Measurements from ENCODE around the gene STT3A.
A peak's percentile ranks its signal among the peaks of the same experiment; 100 is the strongest.

The STT3A gene

DNA sequence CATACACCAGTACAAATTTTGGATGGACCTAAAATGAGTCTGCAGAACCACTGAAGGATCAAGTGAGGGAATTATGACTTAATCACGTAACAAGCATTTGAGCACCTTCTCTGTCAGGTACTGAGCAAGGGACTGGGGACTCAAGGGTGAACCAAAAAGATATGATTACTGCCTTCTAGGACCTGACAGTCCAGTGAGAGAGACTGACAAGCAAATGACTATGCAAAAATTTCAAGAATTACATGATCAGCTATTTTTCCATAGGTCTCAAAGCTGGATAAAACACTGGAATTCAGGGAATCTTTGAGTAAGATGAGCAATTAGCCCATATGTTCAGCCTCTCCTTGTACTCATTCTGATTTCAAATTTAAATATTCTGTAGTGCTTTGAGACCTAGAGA, 5.2 kb upstream of the STT3A start:
- H3K4me3 ChIP-seq (ENCODE audit: low read depth, low read length), result no peak overlapping the region
- TF ChIP-seq, protein P1, sequence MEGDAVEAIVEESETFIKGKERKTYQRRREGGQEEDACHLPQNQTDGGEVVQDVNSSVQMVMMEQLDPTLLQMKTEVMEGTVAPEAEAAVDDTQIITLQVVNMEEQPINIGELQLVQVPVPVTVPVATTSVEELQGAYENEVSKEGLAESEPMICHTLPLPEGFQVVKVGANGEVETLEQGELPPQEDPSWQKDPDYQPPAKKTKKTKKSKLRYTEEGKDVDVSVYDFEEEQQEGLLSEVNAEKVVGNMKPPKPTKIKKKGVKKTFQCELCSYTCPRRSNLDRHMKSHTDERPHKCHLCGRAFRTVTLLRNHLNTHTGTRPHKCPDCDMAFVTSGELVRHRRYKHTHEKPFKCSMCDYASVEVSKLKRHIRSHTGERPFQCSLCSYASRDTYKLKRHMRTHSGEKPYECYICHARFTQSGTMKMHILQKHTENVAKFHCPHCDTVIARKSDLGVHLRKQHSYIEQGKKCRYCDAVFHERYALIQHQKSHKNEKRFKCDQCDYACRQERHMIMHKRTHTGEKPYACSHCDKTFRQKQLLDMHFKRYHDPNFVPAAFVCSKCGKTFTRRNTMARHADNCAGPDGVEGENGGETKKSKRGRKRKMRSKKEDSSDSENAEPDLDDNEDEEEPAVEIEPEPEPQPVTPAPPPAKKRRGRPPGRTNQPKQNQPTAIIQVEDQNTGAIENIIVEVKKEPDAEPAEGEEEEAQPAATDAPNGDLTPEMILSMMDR (IDR thresholded peaks at IDR 0.05; ENCODE audit: low read depth, low read length, missing control alignments), result no peak
- no peak for DNase-seq (ENCODE audit: low read depth)

DNA sequence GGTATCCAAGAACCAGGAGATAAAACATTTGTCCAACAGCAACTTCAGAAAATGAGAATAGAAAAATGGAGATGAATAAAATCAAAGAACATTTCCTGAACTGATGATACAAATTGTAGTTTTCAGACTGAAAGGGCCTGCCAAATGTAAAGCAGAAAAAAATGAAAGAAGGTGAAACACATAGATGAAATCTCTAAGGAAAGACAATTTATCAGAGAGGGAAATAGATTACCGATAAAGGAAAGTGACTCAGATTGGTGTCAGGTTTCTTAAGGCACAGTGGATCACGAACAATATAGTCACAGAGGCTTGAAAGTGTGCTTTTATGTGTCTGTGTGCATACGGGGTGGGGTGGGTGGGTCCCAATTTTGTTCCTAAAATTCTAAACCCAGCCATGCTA, 4.1 kb upstream of the STT3A start:
- TF ChIP-seq, protein P1 (IDR thresholded peaks at IDR 0.05; ENCODE audit: low read depth, low read length, missing control alignments), result no peak

DNA sequence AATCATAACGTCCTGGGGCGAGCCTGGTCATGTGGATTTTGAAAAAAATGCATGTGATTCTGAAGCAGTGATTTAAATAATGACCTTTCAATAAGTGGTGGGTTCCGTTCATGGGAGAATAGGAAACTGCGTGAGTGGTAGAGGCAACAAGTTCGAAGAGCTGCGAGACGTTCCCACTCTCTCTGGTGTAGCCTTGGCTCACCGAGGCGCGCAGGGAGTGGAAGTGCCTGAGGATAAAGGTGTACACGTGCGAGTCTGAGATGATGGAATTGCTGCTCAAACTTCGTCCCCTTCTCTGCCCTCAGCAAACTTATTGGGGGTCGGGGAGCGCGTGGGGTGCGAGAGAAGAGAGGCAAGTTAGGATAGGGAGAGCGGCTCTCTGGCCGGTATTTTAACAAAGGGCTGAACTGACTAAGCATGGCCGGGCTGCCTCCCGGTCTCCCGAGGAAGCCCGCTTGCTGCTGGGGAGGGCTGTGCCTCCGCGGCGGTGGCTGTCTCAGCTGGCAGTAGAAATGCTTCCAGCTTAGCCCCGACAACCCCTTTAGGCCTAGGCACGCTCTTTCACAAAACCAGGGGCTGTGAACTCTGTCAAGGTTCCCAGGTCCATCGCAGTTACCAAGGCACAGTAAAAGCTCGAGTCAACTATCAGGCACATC, 875 bp upstream of the STT3A start:
- TF ChIP-seq, protein P1 (IDR thresholded peaks at IDR 0.05; ENCODE audit: low read depth, low read length, missing control alignments), result no peak
- peak overlapping the region; percentile 73 for H3K4me3 ChIP-seq (ENCODE audit: low read depth, low read length)
- no peak for DNase-seq (ENCODE audit: low read depth)

More for the DNA sequence above, 4.1 kb upstream of the STT3A start:
- H3K4me3 ChIP-seq (ENCODE audit: low read depth, low read length), result no peak overlapping the region
- DNase-seq (ENCODE audit: low read depth), result no peak

DNA sequence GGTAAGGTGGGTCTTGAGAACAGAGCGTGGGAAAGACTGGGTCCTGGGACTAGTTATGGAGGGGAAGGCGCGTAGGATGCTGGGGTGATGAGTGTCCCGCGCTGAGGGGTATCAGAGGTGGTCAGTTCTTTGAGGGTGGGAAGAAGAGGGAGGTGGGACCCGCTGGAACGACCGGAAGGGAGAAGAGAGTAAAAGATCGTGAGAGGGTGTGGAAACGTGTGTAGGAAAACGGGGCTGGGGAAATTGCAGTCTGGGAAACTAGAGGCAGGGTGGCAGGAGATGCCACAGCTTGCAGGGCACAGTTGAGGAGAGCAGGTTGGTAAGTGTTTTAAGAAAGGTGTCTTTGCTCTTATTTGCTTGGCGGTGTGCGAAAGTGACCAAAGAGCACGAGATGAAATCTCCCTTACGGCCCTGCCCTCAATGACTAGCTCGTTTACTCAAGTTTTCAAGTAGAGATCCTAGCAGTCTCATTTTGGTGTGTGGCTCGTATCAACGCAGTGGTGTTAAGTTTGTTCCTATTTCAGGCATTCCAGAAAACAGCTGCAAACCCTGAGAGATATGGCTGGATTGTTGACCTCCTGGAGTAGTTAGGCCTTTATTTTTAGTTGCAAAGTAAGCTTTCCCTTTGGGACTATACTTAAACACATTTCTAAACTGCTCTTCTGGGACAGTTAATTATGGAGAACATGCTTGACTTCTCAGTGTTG, 615 bp downstream of the STT3A start:
- TF ChIP-seq, protein P1 (IDR thresholded peaks at IDR 0.05; ENCODE audit: low read depth, low read length, missing control alignments), result no peak
- no peak for DNase-seq (ENCODE audit: low read depth)
- H3K4me3 ChIP-seq (ENCODE audit: low read depth, low read length), result peak overlapping the region; percentile 78

DNA sequence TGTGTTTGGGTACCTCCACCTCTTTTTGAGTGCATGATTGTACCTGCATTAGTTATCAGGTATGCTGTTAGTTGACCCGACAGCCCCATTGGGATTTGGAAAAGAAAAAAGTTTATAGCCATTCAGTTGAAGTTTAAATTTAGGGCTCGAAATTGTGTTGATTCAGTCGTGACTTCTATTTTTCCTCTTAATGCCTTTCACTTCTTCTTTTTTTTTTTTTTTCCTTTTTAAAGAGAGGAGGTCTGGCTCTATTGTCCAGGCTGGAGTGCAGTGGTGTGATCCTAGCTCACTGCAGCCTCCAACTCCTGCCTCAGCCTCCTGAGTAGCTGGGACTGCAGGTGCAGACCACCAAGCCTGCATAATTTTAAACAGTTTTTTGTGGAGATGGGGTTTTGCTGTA, 2.3 kb downstream of the STT3A start:
- H3K4me3 ChIP-seq (ENCODE audit: low read depth, low read length), result no peak overlapping the region; the same call in 1 of the 2 replicates
- no peak for DNase-seq (ENCODE audit: low read depth)
- TF ChIP-seq, protein P1 (IDR thresholded peaks at IDR 0.05; ENCODE audit: low read depth, low read length, missing control alignments), result no peak

DNA sequence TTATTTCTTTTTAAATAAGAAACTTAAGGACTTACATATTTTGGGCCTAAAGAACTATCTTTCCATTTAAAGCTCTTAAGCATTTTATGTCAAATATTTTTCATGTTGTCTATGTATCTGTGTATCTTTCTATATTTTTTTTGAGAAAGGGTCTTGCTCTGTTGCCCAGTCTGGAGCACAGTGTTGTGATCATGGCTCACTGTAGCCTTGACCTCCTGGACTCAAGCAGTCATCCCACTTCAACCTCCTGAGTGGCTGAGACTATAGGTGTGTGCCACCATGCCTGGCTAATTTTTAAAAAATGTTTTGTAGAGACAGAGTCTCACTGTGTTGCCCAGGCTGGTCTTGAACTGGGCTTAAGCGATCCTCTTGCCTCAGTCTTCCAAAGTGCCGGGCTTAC, 8.0 kb downstream of the STT3A start:
- no peak overlapping the region for H3K4me3 ChIP-seq (ENCODE audit: low read depth, low read length)
- TF ChIP-seq, protein P1 (IDR thresholded peaks at IDR 0.05; ENCODE audit: low read depth, low read length, missing control alignments), result no peak
- no peak for DNase-seq (ENCODE audit: low read depth)
